ENCODE data around the gene FBXO17.

FBXO17 gene

GRCh38 chr19:38891771-38892170 is 83.8 kb downstream of the FBXO17 start:
- FAIRE-seq (no peak), DNase-seq (ENCODE audit: insufficient read length, low spot score) (no peak)
- 0 out of 2 replicates have a peak, but pooled peaks have one; percentile 10 for TF ChIP-seq POLR2A (IDR thresholded peaks at IDR 0.05; ENCODE audit: low read depth, low read length)

Data from H54 (cell line).